Kidney (tissue), 14 donors: ENCODE results near the gene LCE1D. TPM values are rescaled to one million over a fixed set of nuclear protein-coding genes. Genes with fewer than 3 reads are reported as not detected.

Experiments
- DNase-seq, 5 donors: peaks; one replicate each; pipeline ENCODE4 v3.0.0-alpha.2; 2013 to 2020
- FAIRE-seq: peaks from 2 replicates; lab custom pipeline; 2012; peaks lifted over from hg19 to GRCh38; lab: Jason Lieb, UNC
- H3K27ac ChIP-seq, 2 donors: one replicate each; pipeline ENCODE4 v1.7.0; 2013; ENCODE audit warnings: low read depth in 2 of 2, low read length in 2 of 2, inconsistent platforms in 1 of 2
- H3K27me3 ChIP-seq: one replicate; pipeline ENCODE4 v1.7.1; 2013; ENCODE audit warnings: low read length, inconsistent platforms; ENCODE audit not compliant: control insufficient read depth, insufficient read depth
- H3K36me3 ChIP-seq, 3 donors: one replicate each; pipeline versions ENCODE4 v1.7.0 to v1.7.1; 2013; ENCODE audit warnings: low read length in 3 of 3, control low read depth in 1 of 3, inconsistent platforms in 1 of 3; ENCODE audit not compliant: insufficient read depth in 3 of 3, control insufficient read depth in 2 of 3
- H3K4me1 ChIP-seq, 3 donors: one replicate each; pipeline versions ENCODE4 v1.7.0 to v1.7.1; 2013; ENCODE audit warnings: low read length in 3 of 3, inconsistent platforms in 1 of 3, low read depth in 1 of 3; ENCODE audit not compliant: control insufficient read depth in 2 of 3, insufficient read depth in 2 of 3
- H3K4me3 ChIP-seq, 3 donors: one replicate each; pipeline versions ENCODE4 v1.7.0 to v1.8.1; 2013; ENCODE audit warnings: low read length in 3 of 3, control low read depth in 1 of 3, inconsistent platforms in 1 of 3
- H3K9ac ChIP-seq, 3 donors: one replicate each; pipeline versions ENCODE4 v1.7.0 to v1.7.1; 2013; ENCODE audit warnings: low read length in 3 of 3, control low read depth in 1 of 3, inconsistent platforms in 1 of 3
- H3K9me3 ChIP-seq, 3 donors: one replicate each; pipeline versions ENCODE4 v1.7.0 to v1.7.1; 2013; ENCODE audit warnings: low read length in 3 of 3, control low read depth in 1 of 3, inconsistent platforms in 1 of 3; ENCODE audit not compliant: control insufficient read depth in 2 of 3, insufficient read depth in 1 of 3
- intact Hi-C: fragments of 100-400 bp; cut with DNase I; formaldehyde crosslinking; loops from one replicate; pipeline ENCODE4 v1.11.1; 2022
- polyA plus RNA-seq: library from polyadenylated mRNA; stranded (reverse); fragments of 350-450 nt; fragmentation: Illumina TruSeq; extraction: RNeasy Lipid Tissue Mini Kit (QIAGEN cat#74804); gene quantifications from one replicate; pipeline ENCODE4 v1.2.3, GENCODE V29; 2014; ENCODE audit warnings: low read depth, low replicate concordance; ENCODE audit not compliant: insufficient read depth
- total RNA-seq: library from RNA; stranded (reverse); fragmentation: NEBNext Ultra II Directional; extraction: Animal tissue kit (Norgen Biotek cat#: 25700); gene quantifications from one replicate; pipeline ENCODE4 v1.2.1, GENCODE V29; 2021
- TF ChIP-seq, protein P1 (sequence below): IDR thresholded peaks from 3 replicates; pipeline ENCODE4 v1.5.1; 2012; ENCODE audit warnings: mild to moderate bottlenecking, moderate library complexity, borderline replicate concordance; ENCODE audit not compliant: insufficient read depth; ENCODE audit errors: extremely low read depth
- donor health status: control.
- donor health status: control.
- donor health status: control.
- donor health status: control.
- donor health status: control.
- donor health status: DM: yes; HTN: yes; CAD: no.
- donor health status: Normal renal cell carcinoma (clear cell type).

The LCE1D gene
- total and polyA plus RNA-seq, 2 donors from 2014 or later, result not detected

DNA sequence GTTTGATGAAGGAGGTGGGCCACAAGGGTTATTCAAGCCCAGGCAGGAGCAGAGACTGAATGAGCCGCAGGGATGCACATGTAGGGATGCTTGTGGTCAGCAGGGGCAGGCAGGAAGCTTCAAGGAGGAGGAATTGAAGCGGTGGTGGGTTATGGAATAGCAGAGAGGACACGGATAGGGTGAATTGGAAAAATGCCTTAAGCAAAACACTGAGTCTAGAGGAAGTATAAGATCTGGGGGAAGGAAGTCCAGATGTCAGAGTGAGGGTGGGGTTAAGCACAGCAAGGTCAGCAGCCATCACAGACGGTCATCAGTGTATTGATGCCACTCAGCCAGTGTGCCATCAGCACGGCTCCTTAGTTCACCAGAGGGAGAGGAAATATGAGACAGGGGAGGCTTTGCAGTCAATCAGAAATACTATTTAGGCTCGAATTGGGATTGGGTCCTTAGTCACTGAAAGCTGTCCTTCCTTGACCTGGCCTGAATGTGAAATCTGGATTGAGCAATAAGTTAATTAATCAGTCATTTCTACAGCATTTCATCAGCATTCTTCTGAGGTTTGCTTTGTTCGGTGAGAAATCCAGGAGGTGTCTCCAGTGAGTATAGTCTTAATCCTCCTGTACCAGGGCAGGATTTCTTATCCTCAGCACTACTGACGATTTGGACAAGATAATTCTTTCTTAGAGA is 27.5 kb upstream of the LCE1D start:
- TF ChIP-seq, protein P1, sequence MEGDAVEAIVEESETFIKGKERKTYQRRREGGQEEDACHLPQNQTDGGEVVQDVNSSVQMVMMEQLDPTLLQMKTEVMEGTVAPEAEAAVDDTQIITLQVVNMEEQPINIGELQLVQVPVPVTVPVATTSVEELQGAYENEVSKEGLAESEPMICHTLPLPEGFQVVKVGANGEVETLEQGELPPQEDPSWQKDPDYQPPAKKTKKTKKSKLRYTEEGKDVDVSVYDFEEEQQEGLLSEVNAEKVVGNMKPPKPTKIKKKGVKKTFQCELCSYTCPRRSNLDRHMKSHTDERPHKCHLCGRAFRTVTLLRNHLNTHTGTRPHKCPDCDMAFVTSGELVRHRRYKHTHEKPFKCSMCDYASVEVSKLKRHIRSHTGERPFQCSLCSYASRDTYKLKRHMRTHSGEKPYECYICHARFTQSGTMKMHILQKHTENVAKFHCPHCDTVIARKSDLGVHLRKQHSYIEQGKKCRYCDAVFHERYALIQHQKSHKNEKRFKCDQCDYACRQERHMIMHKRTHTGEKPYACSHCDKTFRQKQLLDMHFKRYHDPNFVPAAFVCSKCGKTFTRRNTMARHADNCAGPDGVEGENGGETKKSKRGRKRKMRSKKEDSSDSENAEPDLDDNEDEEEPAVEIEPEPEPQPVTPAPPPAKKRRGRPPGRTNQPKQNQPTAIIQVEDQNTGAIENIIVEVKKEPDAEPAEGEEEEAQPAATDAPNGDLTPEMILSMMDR, result no peak
- Histone ChIP-seq H3K27me3 (no peaks in the 10 kb centered on the region), H3K9me3 (no peaks in the 10 kb centered on the region), H3K36me3 (no peaks in the 10 kb centered on the region), H3K4me1 (no peaks in the 10 kb centered on the region), H3K9ac (no peak overlapping the region), H3K27ac (no peak overlapping the region), H3K4me3 (no peak overlapping the region)
- FAIRE-seq, result no peak
- intact Hi-C loops, result no loop called here
- DNase-seq, result no peak

DNA sequence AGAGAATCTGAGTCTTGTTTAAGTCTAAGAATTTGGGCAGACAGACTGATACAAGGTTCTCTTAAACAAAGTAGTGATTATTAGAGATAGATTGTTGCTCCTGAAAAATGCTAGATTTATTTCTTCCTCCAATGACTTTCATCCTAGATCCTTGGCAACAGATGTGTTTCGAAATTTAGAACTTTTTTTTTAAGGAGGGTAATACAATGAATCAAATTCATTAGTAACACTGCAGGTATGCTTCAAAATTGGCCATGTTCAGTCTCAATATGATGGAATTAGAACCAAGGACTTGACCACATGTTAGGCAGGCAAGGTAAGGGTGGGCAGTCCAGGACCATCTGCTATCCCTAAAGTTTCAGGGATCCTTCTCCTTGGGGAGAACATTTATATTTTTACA is 26.1 kb upstream of the LCE1D start:
- FAIRE-seq, result no peak
- H3K9me3 ChIP-seq, result peaks cover 0 to under 1% (median 0%) of the 10 kb centered on the region in 3 donors

DNA sequence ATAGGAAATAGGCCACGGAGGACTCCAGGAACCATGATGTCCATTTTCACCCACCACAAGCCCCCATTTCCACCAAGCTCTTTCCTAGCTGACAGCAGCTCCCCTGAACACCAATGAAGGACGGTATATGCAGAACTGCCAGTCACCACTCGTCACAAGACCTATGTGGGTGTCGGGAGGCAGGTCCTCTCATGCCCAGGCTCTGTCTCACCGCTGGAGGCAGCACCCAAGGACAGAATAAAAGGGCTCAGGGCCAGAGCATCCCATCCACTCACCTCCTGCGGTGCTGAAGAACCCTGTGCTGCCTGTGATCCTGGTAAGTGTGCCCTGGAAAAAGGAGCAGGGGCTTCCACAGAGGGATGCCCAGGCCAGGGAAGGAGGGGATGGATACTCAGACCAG is 21.6 kb upstream of the LCE1D start, which contains the start of gene LCE1F:
Gene LCE1F, plus strand, starts transcription at position 266 of the 400 bp plus-strand sequence. CDS start 1,232 bp downstream, outside the sequence.
- no peaks in the 10 kb centered on the region for H3K4me1 ChIP-seq
- H3K9ac ChIP-seq, result no peak within 1 kb of the TSS
- H3K36me3 ChIP-seq, result no peaks in the 10 kb centered on the region
- intact Hi-C loops, result no loop called here
- H3K9me3 ChIP-seq, result peaks cover 0 to 2% (median 0%) of the 10 kb centered on the region in 3 donors
- H3K27ac ChIP-seq, result no peak within 1 kb of the TSS
- H3K4me3 ChIP-seq, result no peak within 1 kb of the TSS
- no peaks in the 10 kb centered on the region for H3K27me3 ChIP-seq
- TF ChIP-seq, protein P1, result no peak
- FAIRE-seq (no peak), DNase-seq (no peak)

More for the DNA sequence above, 26.1 kb upstream of the LCE1D start:
- DNase-seq, result no peak
- Histone ChIP-seq H3K9ac (no peak overlapping the region), H3K4me1 (no peaks in the 10 kb centered on the region), H3K4me3 (no peak overlapping the region), H3K27me3 (no peaks in the 10 kb centered on the region), H3K27ac (no peak overlapping the region), H3K36me3 (no peaks in the 10 kb centered on the region)
- intact Hi-C loops, result no loop called here
- TF ChIP-seq, protein P1, result no peak

DNA sequence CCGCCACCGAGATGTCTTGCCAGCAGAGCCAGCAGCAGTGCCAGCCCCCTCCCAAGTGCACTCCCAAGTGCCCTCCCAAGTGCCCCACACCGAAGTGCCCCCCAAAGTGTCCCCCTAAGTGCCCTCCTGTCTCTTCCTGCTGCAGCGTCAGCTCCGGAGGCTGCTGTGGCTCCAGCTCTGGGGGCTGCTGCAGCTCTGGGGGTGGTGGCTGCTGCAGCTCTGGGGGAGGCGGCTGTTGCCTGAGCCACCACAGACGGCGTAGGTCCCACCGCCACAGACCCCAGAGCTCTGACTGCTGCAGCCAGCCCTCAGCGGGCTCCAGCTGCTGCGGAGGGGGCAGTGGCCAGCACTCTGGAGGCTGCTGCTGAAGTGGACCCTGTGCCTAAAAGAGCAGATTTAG is 20.2 kb upstream of the LCE1D start:
- intact Hi-C loops, result no loop called here
- Histone ChIP-seq H3K27ac (no peak overlapping the region), H3K9ac (no peak overlapping the region), H3K36me3 (no peaks in the 10 kb centered on the region), H3K4me1 (no peaks in the 10 kb centered on the region), H3K9me3 (peaks cover 0 to 2% (median 0%) of the 10 kb centered on the region in 3 donors), H3K27me3 (no peaks in the 10 kb centered on the region), H3K4me3 (no peak overlapping the region)
- TF ChIP-seq, protein P1, result no peak
- FAIRE-seq (no peak), DNase-seq (no peak)
